Astrocyte (in vitro differentiated cells and primary cell): Measurements from ENCODE around the gene ITGA2. TPM values are rescaled to one million over a fixed set of nuclear protein-coding genes. Genes with fewer than 3 reads are reported as not detected.

Experiments
- DNase-seq: peaks from one replicate; pipeline ENCODE4 v3.0.0-alpha.2; 2010; ENCODE audit warnings: low read depth
- FAIRE-seq: peaks from 2 replicates; lab custom pipeline; 2011; peaks lifted over from hg19 to GRCh38; lab: Jason Lieb, UNC
- H2AFZ ChIP-seq: 2 replicates; pipeline ENCODE4 v1.6.0; 2012; ENCODE audit warnings: low read depth, low read length, inconsistent platforms
- H3K27ac ChIP-seq: 2 replicates; pipeline ENCODE4 v1.5.1; 2011; ENCODE audit warnings: low read depth, low read length, inconsistent platforms
- H3K27me3 ChIP-seq: 2 replicates; pipeline ENCODE4 v1.6.0; 2011; ENCODE audit warnings: low read length, inconsistent platforms; ENCODE audit not compliant: insufficient read depth
- H3K36me3 ChIP-seq: 2 replicates; pipeline ENCODE4 v1.5.1; 2011; ENCODE audit warnings: low read length, inconsistent platforms; ENCODE audit not compliant: insufficient read depth
- H3K4me1 ChIP-seq: 2 replicates; pipeline ENCODE4 v1.5.1; 2011; ENCODE audit warnings: low read length, inconsistent platforms; ENCODE audit not compliant: insufficient read depth
- H3K4me2 ChIP-seq: 2 replicates; pipeline ENCODE4 v1.6.0; 2012; ENCODE audit warnings: low read length, inconsistent platforms
- H3K4me3 ChIP-seq: 2 replicates; pipeline ENCODE4 v1.5.1; 2011; ENCODE audit warnings: low read depth, mild to moderate bottlenecking, low read length, inconsistent platforms; ENCODE audit not compliant: insufficient read depth
- H3K79me2 ChIP-seq: 2 replicates; pipeline ENCODE4 v1.6.0; 2012; ENCODE audit warnings: mild to moderate bottlenecking, low read length, inconsistent platforms; ENCODE audit not compliant: insufficient read depth
- H3K9ac ChIP-seq: 2 replicates; pipeline ENCODE4 v1.6.0; 2012; ENCODE audit warnings: mild to moderate bottlenecking, low read length, inconsistent platforms
- H3K9me3 ChIP-seq: 2 replicates; pipeline ENCODE4 v1.5.1; 2012; ENCODE audit warnings: low read depth, mild to moderate bottlenecking, low read length, inconsistent platforms; ENCODE audit not compliant: insufficient read depth
- H4K20me1 ChIP-seq: 2 replicates; pipeline ENCODE4 v1.6.0; 2012; ENCODE audit warnings: low read length, inconsistent platforms; ENCODE audit not compliant: insufficient read depth
- H3K27ac Mint-ChIP-seq: one replicate; pipeline ENCODE4 v1.8.0; 2021; ENCODE audit warnings: mild to moderate bottlenecking, mixed read lengths; ENCODE audit not compliant: unreplicated experiment
- H3K27me3 Mint-ChIP-seq: one replicate; pipeline ENCODE4 v1.8.0; 2021; ENCODE audit warnings: low read depth, mixed read lengths; ENCODE audit not compliant: unreplicated experiment
- H3K36me3 Mint-ChIP-seq: one replicate; pipeline ENCODE4 v1.8.0; 2021; ENCODE audit warnings: low read depth, mixed read lengths; ENCODE audit not compliant: unreplicated experiment
- H3K4me1 Mint-ChIP-seq: one replicate; pipeline ENCODE4 v1.8.0; 2021; ENCODE audit warnings: low read depth, mixed read lengths; ENCODE audit not compliant: unreplicated experiment
- H3K4me3 Mint-ChIP-seq: one replicate; pipeline ENCODE4 v1.8.0; 2021; ENCODE audit warnings: mild to moderate bottlenecking, moderate library complexity, mixed read lengths; ENCODE audit not compliant: unreplicated experiment
- H3K9me3 Mint-ChIP-seq: one replicate; pipeline ENCODE4 v1.8.0; 2021; ENCODE audit warnings: mild to moderate bottlenecking, mixed read lengths; ENCODE audit not compliant: unreplicated experiment
- EZH2 ChIP-seq: IDR thresholded peaks from 2 replicates; pipeline ENCODE4 v1.6.1; 2012; ENCODE audit warnings: mild to moderate bottlenecking, low read length, inconsistent platforms; ENCODE audit not compliant: insufficient read depth
- total RNA-seq: library from RNA; stranded (reverse); gene quantifications from 2 replicates; pipeline ENCODE4 v1.2.1, GENCODE V29; 2021
- TF ChIP-seq, protein P1 (sequence below): IDR thresholded peaks from 2 replicates; pipeline ENCODE4 v1.5.1; 2011; ENCODE audit warnings: low read depth, mild to moderate bottlenecking, inconsistent platforms, low read length, moderate library complexity; ENCODE audit not compliant: insufficient read depth

Gene ITGA2
- total RNA-seq, 1 donor from 2014 or later = 35.9 TPM

DNA sequence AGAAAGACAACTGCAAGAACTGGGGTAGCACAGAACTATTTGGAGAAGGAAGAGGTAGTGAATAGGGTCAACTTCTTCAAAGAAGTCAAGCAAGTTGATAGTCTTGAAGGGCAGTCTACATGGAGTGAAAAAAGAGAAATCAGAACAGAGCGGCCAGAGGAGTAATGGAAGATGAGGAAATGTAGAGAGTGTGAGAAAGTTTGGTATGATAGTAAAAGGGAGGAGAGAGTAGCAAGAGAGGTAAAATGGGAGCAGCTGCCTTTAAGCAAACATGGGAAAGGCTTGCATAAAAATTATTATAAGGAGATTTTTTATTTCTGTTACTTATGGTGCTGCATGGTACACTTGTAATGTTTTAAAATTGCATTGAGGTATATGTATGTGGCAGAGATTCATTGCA is 6.8 kb downstream of the ITGA2 start:
- H2AFZ ChIP-seq = no peak overlapping the region
- H3K36me3 ChIP-seq = peaks cover 9% of the 10 kb centered on the region
- no peak overlapping the region for H3K4me2 ChIP-seq
- H3K27ac Mint-ChIP-seq = no peak overlapping the region
- H3K9ac ChIP-seq = no peak overlapping the region
- H3K27me3 Mint-ChIP-seq = no peaks in the 10 kb centered on the region
- no peak overlapping the region for H3K4me3 ChIP-seq
- H3K9me3 Mint-ChIP-seq = no peaks in the 10 kb centered on the region
- no peak for FAIRE-seq
- H3K4me1 ChIP-seq = peaks cover 3% of the 10 kb centered on the region
- no peaks in the 10 kb centered on the region for H3K9me3 ChIP-seq
- peaks cover 69% of the 10 kb centered on the region for H3K79me2 ChIP-seq
- peaks cover 12% of the 10 kb centered on the region for H4K20me1 ChIP-seq
- H3K36me3 Mint-ChIP-seq = peaks cover 2% of the 10 kb centered on the region
- DNase-seq = no peak
- H3K4me3 Mint-ChIP-seq = no peak overlapping the region
- H3K4me1 Mint-ChIP-seq = peaks cover 5% of the 10 kb centered on the region
- no peaks in the 10 kb centered on the region for H3K27me3 ChIP-seq
- no peak overlapping the region for H3K27ac ChIP-seq
- TF ChIP-seq, protein P1, sequence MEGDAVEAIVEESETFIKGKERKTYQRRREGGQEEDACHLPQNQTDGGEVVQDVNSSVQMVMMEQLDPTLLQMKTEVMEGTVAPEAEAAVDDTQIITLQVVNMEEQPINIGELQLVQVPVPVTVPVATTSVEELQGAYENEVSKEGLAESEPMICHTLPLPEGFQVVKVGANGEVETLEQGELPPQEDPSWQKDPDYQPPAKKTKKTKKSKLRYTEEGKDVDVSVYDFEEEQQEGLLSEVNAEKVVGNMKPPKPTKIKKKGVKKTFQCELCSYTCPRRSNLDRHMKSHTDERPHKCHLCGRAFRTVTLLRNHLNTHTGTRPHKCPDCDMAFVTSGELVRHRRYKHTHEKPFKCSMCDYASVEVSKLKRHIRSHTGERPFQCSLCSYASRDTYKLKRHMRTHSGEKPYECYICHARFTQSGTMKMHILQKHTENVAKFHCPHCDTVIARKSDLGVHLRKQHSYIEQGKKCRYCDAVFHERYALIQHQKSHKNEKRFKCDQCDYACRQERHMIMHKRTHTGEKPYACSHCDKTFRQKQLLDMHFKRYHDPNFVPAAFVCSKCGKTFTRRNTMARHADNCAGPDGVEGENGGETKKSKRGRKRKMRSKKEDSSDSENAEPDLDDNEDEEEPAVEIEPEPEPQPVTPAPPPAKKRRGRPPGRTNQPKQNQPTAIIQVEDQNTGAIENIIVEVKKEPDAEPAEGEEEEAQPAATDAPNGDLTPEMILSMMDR = no peak
- no peak for TF ChIP-seq EZH2

DNA sequence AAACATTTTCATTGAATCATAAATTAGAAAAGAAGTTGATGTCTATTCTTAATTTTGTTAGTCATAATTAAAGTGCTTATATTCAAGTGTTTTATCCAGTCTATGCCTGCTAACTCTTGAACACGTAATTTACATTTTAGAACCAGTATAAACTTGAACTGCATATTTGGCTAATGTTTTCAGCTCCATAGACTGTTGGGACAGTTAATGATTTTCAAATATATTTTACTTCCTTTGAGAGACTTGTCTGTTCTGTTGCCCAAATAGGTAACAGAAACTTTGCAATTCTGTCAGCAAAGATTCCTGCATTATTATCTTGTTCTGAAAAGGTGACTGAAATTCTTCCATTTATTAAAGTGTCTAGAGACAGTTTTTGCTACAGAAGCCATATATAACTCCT is 7.8 kb downstream of the ITGA2 start:
- Mint-ChIP-seq H3K9me3 (no peaks in the 10 kb centered on the region), H3K36me3 (peaks cover 2% of the 10 kb centered on the region), H3K4me1 (peaks cover 5% of the 10 kb centered on the region), H3K4me3 (no peak overlapping the region), H3K27me3 (no peaks in the 10 kb centered on the region), H3K27ac (no peak overlapping the region)
- Histone ChIP-seq H3K9me3 (no peaks in the 10 kb centered on the region), H3K79me2 (peaks cover 63% of the 10 kb centered on the region), H3K36me3 (peaks cover 9% of the 10 kb centered on the region), H4K20me1 (peaks cover 12% of the 10 kb centered on the region), H3K9ac (no peak overlapping the region), H3K4me2 (peak overlapping the region; percentile 25), H3K27ac (no peak overlapping the region), H3K4me1 (peaks cover 3% of the 10 kb centered on the region), H2AFZ (no peak overlapping the region), H3K27me3 (no peaks in the 10 kb centered on the region), H3K4me3 (no peak overlapping the region)
- DNase-seq (no peak), FAIRE-seq (no peak)
- TF ChIP-seq EZH2 = no peak
- TF ChIP-seq, protein P1 = no peak

DNA sequence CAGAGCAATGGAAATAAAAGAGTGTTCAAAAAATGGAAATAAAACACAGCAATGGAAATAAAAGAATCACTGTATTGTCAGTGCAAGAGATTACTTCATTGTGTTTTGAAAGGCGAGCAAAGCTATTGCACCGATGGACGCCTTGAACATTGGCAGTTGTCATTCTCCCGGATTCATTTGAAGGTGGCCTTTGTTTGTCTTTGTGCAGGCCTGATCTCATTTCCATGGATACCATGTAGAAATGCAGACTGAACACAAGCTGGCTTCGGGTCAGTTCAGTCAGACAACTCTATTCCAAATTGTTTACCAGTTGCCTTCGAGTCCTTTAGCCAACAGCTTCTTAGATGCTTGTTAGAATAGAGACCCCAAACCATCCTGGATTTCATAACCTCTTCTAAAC is 8.3 kb downstream of the ITGA2 start:
- H3K27ac Mint-ChIP-seq = no peak overlapping the region
- no peak overlapping the region for H3K4me3 Mint-ChIP-seq

More for the DNA sequence above, 8.3 kb downstream of the ITGA2 start:
- Histone ChIP-seq H3K9ac (no peak overlapping the region), H2AFZ (no peak overlapping the region), H3K27me3 (no peaks in the 10 kb centered on the region), H3K9me3 (no peaks in the 10 kb centered on the region), H3K4me3 (no peak overlapping the region), H3K4me1 (peaks cover 3% of the 10 kb centered on the region), H4K20me1 (peaks cover 12% of the 10 kb centered on the region), H3K27ac (no peak overlapping the region), H3K79me2 (peaks cover 60% of the 10 kb centered on the region), H3K4me2 (peak overlapping the region; percentile 25), H3K36me3 (peaks cover 9% of the 10 kb centered on the region)
- H3K4me1 Mint-ChIP-seq = peaks cover 5% of the 10 kb centered on the region
- FAIRE-seq (peak; percentile 65), DNase-seq (no peak)
- no peaks in the 10 kb centered on the region for H3K27me3 Mint-ChIP-seq
- H3K36me3 Mint-ChIP-seq = peaks cover 2% of the 10 kb centered on the region
- no peak for TF ChIP-seq EZH2
- TF ChIP-seq, protein P1 = no peak
- no peaks in the 10 kb centered on the region for H3K9me3 Mint-ChIP-seq
